GM12892 (cell line): Measurements from ENCODE around the gene EIF3F.

Experiments used
- POLR2A ChIP-seq: IDR thresholded peaks from 2 replicates; pipeline ENCODE4 v1.6.1; 2011; ENCODE audit warnings: low read depth, low read length, control low read depth
- POLR2AphosphoS5 ChIP-seq: IDR thresholded peaks from 2 replicates; pipeline ENCODE4 v1.6.1; 2011; ENCODE audit warnings: low read depth, low read length, control low read depth

- TF ChIP-seq POLR2A (no peak), POLR2AphosphoS5 (no peak)
These were observed 19.3 kb upstream of the EIF3F start for GRCh38 chr11:7967826-7968225.
